Stimulated activated CD8-positive, alpha-beta memory T cell treated with anti-CD3 and anti-CD28 coated beads, Interleukin-15, amount 100 ng/mL, for 4 hours (primary cell): ENCODE measurements around the gene ZFHX3.

Experiments used
- DNase-seq, 2 donors: peaks; one replicate each; pipeline ENCODE4 v3.0.0-alpha.2; 2020; ENCODE audit warnings: low read depth in 2 of 2

Gene ZFHX3

GRCh38 chr16:72909196-72909595 lies 138.7 kb downstream of the ZFHX3 start:
- DNase-seq: no peak

GRCh38 chr16:72908362-72909167 lies 139.4 kb downstream of the ZFHX3 start:
- DNase-seq: no peak

- no peak for DNase-seq
Measured at GRCh38 chr16:72905581-72905980, 142.3 kb downstream of the ZFHX3 start.

GRCh38 chr16:72903176-72903575 lies 144.8 kb downstream of the ZFHX3 start:
- DNase-seq: no peak

- DNase-seq: no peak
Measured at GRCh38 chr16:72902206-72902605, 145.7 kb downstream of the ZFHX3 start.

- no peak for DNase-seq
Measured at GRCh38 chr16:72901000-72901627, 146.8 kb downstream of the ZFHX3 start.

GRCh38 chr16:72898216-72898825 lies 149.6 kb downstream of the ZFHX3 start:
- no peak for DNase-seq

- DNase-seq: no peak
Measured at GRCh38 chr16:72897707-72898106, 150.2 kb downstream of the ZFHX3 start.

- DNase-seq: no peak
Measured at GRCh38 chr16:72896485-72897118, 151.3 kb downstream of the ZFHX3 start.

- no peak for DNase-seq
Measured at GRCh38 chr16:72895951-72896350, 152.0 kb downstream of the ZFHX3 start.

- no peak for DNase-seq
Measured at GRCh38 chr16:72894293-72895151, 153.4 kb downstream of the ZFHX3 start.

GRCh38 chr16:72891291-72892227 lies 156.4 kb downstream of the ZFHX3 start:
- DNase-seq: no peak

- no peak for DNase-seq
Measured at GRCh38 chr16:72890587-72890986, 157.3 kb downstream of the ZFHX3 start.

- no peak for DNase-seq
Measured at GRCh38 chr16:72889616-72890582, 158.0 kb downstream of the ZFHX3 start.

- DNase-seq: no peak
Measured at GRCh38 chr16:72887537-72887936, 160.4 kb downstream of the ZFHX3 start.

- no peak for DNase-seq
Measured at GRCh38 chr16:72886346-72886974, 161.5 kb downstream of the ZFHX3 start.

GRCh38 chr16:72884573-72884972 lies 163.4 kb downstream of the ZFHX3 start:
- DNase-seq: no peak

GRCh38 chr16:72884037-72884436 lies 163.9 kb downstream of the ZFHX3 start:
- no peak for DNase-seq

- no peak for DNase-seq
Measured at GRCh38 chr16:72879846-72880245, 168.1 kb downstream of the ZFHX3 start.
